KMS-11 (cell line): ENCODE measurements around the gene ADGRB2.

Source experiments
- H2AFZ ChIP-seq: fragments of 200-600 bp; sonication (generic); 2 replicates; pipeline ENCODE4 v1.6.1; 2016; ENCODE audit warnings: antibody characterized with exemption, mixed run types, low read depth
- H3K27ac ChIP-seq: fragments of 200-600 bp; sonication (generic); 2 replicates; pipeline ENCODE4 v1.6.1; 2016; ENCODE audit warnings: mild to moderate bottlenecking, mixed run types
- H3K27me3 ChIP-seq: fragments of 200-600 bp; sonication (generic); 2 replicates; pipeline ENCODE4 v1.6.1; 2017; ENCODE audit warnings: mild to moderate bottlenecking, low read depth, mixed run types, moderate library complexity; ENCODE audit not compliant: insufficient read depth
- H3K36me3 ChIP-seq: fragments of 200-600 bp; sonication (generic); 2 replicates; pipeline ENCODE4 v1.6.1; 2017; ENCODE audit warnings: mild to moderate bottlenecking, mixed run types; ENCODE audit not compliant: insufficient read depth
- H3K4me1 ChIP-seq: fragments of 200-600 bp; sonication (generic); 2 replicates; pipeline ENCODE4 v1.6.1; 2016; ENCODE audit warnings: mild to moderate bottlenecking, low read depth, mixed run types; ENCODE audit not compliant: poor library complexity, severe bottlenecking
- H3K4me2 ChIP-seq: fragments of 200-600 bp; sonication (generic); 2 replicates; pipeline ENCODE4 v1.7.0; 2016; ENCODE audit warnings: mild to moderate bottlenecking, mixed run types
- H3K4me3 ChIP-seq: fragments of 200-600 bp; sonication (generic); IDR thresholded peaks from 2 replicates; pipeline ENCODE4 v1.6.1; 2017; ENCODE audit warnings: low read depth, low read length, mixed read lengths; ENCODE audit not compliant: insufficient read depth
- H3K79me2 ChIP-seq: fragments of 200-600 bp; sonication (generic); 2 replicates; pipeline ENCODE4 v1.6.1; 2016; ENCODE audit warnings: low read depth, mixed run types; ENCODE audit not compliant: insufficient read depth
- H3K9ac ChIP-seq: fragments of 200-600 bp; sonication (generic); 2 replicates; pipeline ENCODE4 v1.6.1; 2016; ENCODE audit warnings: mild to moderate bottlenecking, mixed run types
- H4K20me1 ChIP-seq: fragments of 200-600 bp; sonication (generic); 2 replicates; pipeline ENCODE4 v1.6.1; 2016; ENCODE audit warnings: mild to moderate bottlenecking, mixed run types; ENCODE audit not compliant: insufficient read depth
- CTCF ChIP-seq: fragments of 200-600 bp; sonication (generic); conservative IDR thresholded peaks from 2 replicates; pipeline ENCODE4 v1.6.1; 2017; ENCODE audit warnings: low read depth, mild to moderate bottlenecking, antibody characterized with exemption, low read length, moderate library complexity, mixed read lengths

ADGRB2 gene

DNA sequence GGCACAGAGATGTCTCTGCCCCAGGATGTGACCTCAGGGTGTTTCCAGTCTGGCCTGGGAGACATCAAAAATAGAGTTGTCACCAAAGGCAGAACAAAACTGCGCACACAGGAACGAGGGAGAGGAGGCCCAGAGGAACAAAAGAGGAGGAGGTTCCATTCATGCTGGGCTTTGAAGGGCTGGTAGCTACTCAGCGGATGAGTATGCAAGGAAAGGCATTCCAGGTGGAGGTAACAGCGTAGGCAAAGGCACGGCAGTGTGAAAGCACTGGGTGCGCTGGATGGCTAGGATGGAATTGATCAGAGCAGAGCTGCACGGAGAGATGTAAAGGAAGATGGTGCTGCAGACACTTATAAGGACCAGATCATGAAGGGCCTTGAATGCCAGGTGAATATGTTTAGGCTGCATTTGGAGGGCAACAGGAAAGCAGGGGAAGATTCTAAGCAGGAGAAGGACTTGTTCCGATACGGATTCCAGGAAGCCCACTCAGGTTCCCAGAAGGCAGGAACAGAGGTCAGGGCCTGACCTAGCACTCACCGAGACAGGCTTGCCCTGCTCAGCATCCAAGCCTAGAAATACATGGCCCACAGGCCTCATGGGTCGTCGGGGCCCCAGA is 66.7 kb downstream of the ADGRB2 start:
- H3K27me3 ChIP-seq, result no peaks in the 10 kb centered on the region
- no peak overlapping the region for H3K9ac ChIP-seq
- H3K27ac ChIP-seq, result no peak overlapping the region
- peaks cover 11% of the 10 kb centered on the region for H3K4me1 ChIP-seq
- no peak overlapping the region for H3K4me2 ChIP-seq
- H2AFZ ChIP-seq, result no peak overlapping the region
- no peaks in the 10 kb centered on the region for H3K79me2 ChIP-seq
- H3K4me3 ChIP-seq, result no peak overlapping the region
- no peaks in the 10 kb centered on the region for H3K36me3 ChIP-seq
- TF ChIP-seq CTCF, result no peak
- no peaks in the 10 kb centered on the region for H4K20me1 ChIP-seq

GRCh38 chr1:31696242-31696641 is 67.9 kb downstream of the ADGRB2 start:
- Histone ChIP-seq H3K4me1 (peaks cover 9% of the 10 kb centered on the region), H3K4me3 (no peak overlapping the region), H3K9ac (no peak overlapping the region)

GRCh38 chr1:31695327-31695726 is 68.8 kb downstream of the ADGRB2 start:
- Histone ChIP-seq H3K9ac (no peak overlapping the region), H3K4me3 (no peak overlapping the region), H2AFZ (no peak overlapping the region), H3K4me1 (no peaks in the 10 kb centered on the region), H3K4me2 (no peak overlapping the region), H3K27ac (no peak overlapping the region), H4K20me1 (no peaks in the 10 kb centered on the region), H3K27me3 (peaks cover 11% of the 10 kb centered on the region; the same call in 1 of the 2 replicates), H3K79me2 (no peaks in the 10 kb centered on the region), H3K36me3 (no peaks in the 10 kb centered on the region)
- no peak for TF ChIP-seq CTCF

More at GRCh38 chr1:31696242-31696641, 67.9 kb downstream of the ADGRB2 start:
- H3K27me3 ChIP-seq, result peaks cover 2% of the 10 kb centered on the region; the same call in 1 of the 2 replicates
- H3K27ac ChIP-seq, result no peak overlapping the region
- H3K4me2 ChIP-seq, result no peak overlapping the region
- H2AFZ ChIP-seq, result no peak overlapping the region
- no peaks in the 10 kb centered on the region for H3K36me3 ChIP-seq
- no peaks in the 10 kb centered on the region for H3K79me2 ChIP-seq
- no peak for TF ChIP-seq CTCF
- no peaks in the 10 kb centered on the region for H4K20me1 ChIP-seq

GRCh38 chr1:31694964-31695313 is 69.2 kb downstream of the ADGRB2 start:
- Histone ChIP-seq H3K4me2 (no peak overlapping the region), H3K9ac (no peak overlapping the region), H3K27me3 (peaks cover 14% of the 10 kb centered on the region; the same call in 1 of the 2 replicates), H2AFZ (no peak overlapping the region), H3K36me3 (no peaks in the 10 kb centered on the region), H3K4me3 (no peak overlapping the region), H3K4me1 (no peaks in the 10 kb centered on the region), H4K20me1 (no peaks in the 10 kb centered on the region), H3K27ac (no peak overlapping the region), H3K79me2 (no peaks in the 10 kb centered on the region)
- TF ChIP-seq CTCF, result no peak
